LoVo (cell line): Measurements from ENCODE around the gene SYT17.
A peak's percentile ranks its signal among the peaks of the same experiment; 100 is the strongest.
"Not testable (repeated sequence)": the region's sequence is repeated elsewhere in the genome, so short reads cannot be mapped to it uniquely, and the experiment has no call there.

ENCODE experiments used
- DNase-seq: peaks from one replicate; pipeline ENCODE4 v3.0.0-alpha.2; 2016; ENCODE audit warnings: low spot score

SYT17 gene

DNA sequence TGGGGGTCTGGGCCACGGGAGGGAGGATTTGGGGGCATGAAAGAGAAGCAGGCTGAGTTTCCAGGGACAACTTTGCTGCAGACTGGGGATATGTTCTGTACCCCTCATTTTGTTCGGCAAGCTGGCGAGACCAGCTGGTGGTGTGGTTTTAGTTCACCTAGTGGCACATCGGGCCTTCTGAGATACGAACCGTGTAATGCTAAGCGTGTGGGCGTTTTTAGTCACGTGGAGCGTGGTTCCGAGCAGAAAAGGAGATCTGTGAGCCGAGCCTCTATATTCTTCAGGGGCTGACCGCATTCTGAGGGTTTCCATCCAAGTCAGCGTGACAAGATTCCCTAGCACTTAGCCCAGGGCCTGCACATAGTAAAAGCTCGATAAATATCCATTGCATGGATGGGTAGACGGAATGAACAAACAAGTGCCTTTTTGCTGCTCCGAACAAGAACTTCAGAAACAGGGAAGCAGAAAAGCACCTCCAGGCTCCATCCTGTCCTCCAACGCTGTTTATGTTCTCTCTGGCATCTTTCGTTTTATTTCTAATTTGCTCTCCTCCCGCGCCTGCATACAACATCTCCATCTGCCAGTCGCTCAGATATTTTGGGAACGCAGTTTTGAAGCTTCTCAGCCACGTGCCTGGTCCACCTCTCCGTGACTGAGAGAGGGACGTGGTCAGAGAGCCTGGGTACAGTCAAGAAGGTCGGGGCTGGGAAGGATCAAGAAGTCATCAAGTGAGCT lies 5.8 kb downstream of the SYT17 start:
- no peak for DNase-seq

DNA sequence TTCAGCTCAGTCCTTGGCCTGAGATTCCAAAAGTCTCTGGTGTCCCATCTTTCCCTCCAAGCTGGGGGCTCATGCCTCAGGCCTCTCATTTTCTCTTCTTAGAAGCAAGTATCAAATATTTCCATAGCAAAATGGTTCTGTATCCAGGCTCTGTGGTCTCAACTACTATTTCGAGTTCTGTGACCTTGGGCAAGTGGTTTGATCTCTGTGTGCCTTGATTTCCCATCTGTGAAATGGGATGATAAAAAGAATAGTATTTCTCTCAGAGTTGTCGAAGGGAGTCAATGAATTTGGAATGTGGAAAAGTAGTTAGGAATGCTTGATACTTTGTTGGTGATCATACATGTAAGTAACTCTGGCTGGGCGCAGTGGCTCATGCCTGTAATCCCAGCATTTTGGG lies 6.4 kb downstream of the SYT17 start:
- no peak for DNase-seq

DNA sequence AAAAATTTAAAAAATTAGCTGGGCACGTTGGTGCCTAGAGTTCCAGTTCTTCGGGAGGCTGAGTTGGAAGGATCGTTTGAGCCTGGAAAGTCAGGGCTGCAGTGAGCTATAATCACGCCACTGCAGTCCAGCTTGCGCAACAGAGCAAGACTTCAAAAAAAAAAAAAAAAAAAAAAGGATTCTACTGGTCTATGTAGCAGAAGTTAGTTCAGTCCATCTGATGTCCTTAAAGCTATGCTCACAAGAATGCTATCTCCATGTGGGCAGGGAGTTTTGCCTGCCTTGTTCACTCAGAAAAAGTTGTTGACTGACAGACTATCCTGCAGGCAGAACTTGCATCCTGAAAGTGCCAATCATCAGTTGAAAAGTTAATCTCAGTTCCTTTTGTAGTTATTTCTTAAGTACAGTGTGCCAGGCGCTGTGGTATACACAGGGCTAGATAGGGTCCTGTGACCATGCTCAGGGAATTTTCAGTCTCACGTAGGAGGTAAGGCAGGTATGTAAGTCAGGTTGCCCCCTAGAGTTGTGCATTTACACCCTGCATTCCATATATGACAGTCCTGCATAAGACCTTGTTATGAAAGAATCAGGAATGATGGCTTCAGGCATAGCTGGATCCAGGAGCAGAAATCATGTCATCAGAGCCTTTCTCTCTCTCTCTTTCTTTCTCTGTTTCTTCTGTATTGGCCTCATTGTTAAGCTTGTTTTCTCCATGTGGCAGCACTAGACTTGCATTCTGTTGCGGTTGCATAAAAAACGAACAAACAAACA lies 7.6 kb downstream of the SYT17 start:
- no peak for DNase-seq

DNA sequence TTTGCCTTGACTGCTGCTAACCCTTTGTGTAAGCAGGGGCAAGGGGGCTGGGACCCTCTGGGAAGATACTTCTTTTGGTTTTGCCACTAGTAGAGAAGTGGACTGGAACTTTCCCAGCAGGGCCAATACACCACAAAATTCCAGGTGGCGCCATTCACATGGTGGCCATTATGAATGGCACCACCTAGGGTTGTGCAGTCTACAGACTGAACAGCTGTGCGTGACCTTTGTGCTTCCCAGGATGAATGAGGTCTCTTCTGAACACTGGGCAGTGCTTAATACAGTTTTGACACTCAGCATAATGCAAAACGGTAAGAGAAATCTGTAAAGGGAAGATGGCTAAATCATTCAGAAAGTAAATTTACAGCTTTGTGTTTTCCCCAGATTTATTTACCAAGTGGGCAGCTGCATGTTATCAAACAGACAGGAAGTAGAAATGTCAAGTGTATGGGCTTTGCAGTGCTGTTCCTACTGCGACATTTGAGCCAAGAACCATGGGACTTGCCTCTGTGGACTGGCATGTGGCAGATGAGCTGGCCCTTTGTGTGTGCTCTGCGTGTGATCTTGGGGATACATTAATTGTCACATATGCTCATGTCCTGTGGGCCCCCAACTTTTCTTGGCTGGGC lies 9.2 kb downstream of the SYT17 start:
- no peak for DNase-seq

DNA sequence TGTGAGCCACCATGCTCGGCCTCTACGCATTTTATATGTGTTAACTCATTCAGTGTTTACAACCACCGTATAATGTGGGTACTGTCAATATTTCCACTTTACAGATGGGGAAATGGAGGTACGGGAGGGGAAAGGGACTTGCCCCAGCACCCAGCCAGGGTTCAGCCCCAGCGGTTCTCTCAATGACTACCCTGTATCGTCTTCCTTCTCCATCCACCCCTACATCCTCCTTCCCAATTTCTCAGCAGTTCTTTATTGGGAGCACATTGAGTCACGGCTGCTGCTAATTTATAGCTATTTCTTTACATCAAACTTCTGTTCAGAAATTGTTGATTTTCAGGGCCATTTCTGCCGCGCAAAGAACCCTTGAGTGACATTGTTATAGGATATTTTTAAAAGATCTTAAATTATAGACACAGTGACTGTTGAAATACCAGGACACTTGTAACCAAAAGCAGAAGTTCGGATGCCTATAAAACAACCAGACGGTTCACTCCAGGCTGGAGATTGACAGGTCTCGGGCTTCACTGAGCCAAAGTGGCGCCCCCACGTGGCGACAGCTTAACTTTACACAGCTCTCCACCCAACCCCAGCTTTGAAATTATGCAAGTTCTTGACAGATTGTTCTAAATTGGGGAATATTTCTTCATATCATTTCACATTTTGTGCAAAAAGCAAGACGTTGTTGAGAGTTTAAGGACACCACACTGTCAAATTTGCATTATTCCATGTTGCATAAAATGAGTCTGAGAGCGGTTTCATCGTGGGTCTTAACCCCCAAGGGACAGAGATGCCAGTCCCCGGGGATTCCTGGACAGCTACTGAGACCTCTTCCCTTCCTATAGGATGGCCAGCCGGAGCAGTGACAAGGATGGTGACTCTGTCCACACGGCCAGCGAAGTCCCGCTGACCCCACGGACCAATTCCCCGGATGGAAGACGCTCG lies 11.8 kb downstream of the SYT17 start:
- peak; percentile 41 for DNase-seq

DNA sequence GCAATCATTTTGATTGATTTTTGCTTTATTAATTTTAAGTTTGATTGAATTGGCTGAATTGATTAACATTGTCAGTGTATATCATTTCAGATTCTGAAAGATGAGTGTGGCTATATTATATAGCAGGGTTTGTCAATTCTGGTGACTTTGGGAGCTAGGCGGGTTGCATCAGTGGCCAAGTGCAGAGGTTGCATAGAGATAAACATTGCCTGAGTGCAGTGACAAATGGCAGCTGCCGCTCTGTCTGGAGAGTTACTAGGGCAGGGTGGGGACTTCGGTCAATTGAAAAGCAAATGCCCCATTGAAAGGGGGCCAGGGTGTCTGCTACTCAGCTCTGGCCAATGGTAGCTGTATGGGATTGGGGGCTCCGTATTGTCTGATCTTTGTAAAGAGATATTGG lies 12.7 kb downstream of the SYT17 start:
- DNase-seq, result no peak

DNA sequence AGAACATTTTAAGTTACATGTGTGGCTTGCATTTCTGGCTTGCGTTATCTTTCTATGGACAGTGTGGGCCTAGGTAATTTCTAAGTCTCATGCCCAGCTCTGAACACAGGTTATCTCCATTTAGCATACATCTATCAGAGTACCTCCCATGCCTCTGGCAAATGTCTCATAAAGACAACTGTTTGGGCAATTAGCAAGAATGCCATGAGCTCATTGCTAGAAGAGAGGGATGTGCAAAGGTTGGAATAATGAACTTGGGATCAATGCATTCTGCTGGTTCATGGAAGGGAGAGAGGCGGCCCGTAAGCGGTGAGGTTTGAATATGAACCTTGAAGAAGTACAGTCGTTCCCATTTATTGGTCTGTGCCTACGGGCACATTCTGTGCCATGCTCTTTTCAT lies 14.4 kb downstream of the SYT17 start:
- DNase-seq, result no peak

DNA sequence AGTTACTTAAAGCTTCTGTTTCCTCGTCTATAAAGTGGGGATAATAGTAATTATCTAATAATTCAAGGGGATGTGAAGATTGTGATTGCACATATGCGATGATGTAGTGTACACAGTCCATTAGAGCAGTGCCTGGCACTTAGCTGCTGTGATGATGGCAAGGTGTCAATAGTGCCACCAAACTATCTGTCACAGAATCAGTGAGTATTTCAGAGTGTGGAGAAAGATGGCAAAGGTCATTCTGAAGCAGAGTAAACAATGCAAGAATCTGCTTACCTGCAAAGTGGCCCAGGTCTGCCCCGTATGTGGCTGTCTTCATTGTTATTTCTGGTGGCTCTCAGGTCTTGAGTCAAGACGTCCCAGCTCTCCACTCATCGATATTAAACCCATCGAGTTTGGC lies 15.1 kb downstream of the SYT17 start:
- no peak for DNase-seq

DNA sequence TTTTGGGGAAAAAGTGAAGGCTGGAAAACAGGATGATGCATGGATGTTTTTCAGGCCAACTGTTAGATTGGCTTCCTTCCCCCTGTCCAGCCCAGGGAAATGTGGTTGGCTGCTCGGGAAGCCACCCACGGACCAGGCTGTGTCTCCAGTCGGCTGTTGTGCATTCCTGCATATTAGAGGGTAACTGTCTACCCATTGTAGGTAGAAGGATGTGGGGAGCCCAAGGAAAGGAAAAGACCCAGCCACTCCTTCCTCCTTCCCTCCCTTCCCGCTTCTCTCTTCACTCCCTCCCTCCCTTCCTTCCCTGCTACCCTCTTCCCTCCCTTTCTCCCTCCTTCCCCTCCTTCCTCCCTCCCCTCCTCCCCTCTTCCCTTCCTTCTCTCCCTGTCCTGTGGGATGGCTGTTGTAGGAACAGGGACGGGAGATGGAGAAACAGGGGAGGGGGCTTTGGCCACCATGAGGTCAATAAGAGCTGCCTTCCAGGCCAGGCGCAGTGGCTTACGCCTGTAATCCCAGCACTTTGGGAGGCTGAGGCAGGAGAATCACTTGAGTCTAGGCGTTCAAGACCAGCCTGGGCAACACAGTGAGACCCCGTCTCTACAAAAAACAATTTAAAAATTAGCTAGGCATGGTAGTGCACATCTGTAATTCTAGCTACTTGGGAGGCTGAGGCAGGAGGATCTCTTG lies 16.9 kb downstream of the SYT17 start:
- DNase-seq, result no peak

DNA sequence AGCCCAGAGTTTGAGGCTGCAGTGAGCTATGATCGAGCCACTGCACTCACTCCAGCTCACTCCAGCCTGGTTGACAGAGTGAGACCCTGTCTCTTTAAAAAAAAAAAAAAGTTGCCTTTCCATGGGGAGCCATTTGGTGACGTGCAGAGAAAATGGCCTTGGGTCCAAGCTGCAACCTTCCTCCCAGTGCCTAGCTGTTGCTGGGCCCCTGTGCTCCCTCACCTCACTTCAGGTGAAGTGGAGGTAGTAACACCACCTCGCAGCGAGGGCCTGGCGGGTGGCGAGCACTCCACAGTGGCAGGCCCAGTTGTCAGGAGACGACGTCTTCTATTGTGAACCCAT lies 17.4 kb downstream of the SYT17 start:
- no peak for DNase-seq

DNA sequence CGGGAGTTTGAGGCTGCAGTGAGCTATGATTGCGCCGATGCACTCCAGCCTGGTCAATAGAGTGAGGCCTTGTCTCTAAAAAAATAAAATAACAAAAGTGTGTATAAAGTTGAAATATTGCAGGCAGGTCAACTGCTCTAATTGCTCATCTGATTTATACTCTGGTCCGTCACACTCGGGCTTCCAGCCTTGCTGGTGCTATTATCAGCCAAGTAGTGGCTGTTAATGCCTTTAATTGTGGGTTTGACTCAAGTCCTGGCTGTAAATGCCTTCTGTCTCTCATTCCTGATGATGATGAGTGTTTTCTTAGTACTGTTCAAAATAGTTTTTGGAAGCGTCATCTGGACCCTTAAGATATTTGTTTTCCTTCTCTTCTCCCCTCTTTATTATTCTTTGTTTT lies 18.4 kb downstream of the SYT17 start:
- no peak for DNase-seq

DNA sequence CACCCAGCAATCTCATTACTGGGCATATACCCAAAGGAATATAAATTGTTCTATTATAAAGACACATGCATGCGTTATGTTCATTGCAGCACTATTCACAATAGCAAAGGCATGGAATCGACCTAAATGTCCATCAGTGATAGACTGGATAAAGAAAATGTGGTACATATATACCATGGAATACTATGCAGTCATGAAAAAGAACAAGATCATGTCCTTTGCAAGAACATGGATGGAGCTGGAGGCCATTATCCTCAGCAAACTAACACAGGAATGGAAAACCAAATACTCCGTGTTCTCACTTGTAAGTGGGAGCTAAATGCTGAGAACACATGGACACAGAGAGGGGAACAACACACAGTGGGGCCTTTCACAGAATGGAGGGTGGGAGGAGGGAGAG lies 19.9 kb downstream of the SYT17 start:
- not testable (repeated sequence) for DNase-seq

DNA sequence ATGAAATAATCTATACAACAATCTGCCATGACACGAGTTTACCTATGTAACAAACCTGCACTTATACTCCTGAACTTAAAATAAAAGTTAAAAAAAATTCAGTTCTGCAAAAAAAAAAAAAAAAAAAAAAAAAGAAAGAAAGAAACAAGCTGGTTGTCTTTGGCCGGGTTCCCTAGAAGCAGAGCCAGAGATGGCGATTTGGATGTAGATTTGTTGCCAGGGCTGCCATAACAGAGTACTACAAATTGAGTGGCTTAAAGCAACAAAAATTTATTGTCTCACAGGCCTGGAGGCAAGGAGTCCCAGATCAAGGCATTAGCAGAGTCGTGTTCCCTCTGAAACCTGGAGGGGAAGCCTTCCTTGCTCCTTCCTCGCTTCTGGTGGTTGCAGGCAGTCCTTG lies 20.4 kb downstream of the SYT17 start:
- DNase-seq, result no peak

DNA sequence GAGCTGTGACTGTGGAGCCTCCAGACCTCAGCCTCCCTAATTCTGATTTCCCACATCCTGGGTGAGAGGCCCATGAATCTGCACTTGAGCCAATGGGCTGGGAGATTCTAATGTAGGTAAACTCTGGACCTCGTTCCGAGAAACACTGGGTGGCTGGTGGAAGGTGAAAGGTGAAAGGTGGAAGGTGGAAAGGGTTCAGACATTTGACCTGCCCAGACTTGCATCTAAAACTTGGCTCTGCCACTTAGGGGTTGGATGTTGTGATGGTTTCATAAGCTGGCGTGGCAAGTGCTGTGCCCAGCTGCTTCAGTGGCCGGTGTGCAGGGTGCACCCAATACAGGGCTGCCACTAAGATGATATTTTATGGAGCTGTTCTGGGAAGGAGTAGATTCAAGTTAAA lies 24.8 kb downstream of the SYT17 start:
- DNase-seq, result no peak

DNA sequence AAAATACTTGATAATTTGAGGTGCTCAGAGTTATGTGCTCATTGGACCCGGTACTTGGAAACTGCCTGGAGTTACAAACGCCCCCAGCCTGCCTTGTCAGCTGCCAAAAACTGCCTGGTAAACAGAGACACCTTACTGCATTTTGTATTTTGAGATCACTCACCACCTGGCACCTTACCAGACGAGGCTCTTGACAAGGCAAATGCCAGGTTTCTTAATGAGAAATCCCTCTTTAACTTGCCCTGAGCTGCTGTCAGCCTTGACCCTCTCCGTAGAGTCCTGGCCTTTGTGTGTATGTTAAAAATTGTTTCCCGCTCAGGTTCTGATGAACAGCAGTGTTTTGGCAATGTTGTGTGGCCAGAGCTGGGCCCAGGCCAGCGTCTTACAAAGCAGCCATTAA lies 28.8 kb downstream of the SYT17 start:
- DNase-seq, result no peak

DNA sequence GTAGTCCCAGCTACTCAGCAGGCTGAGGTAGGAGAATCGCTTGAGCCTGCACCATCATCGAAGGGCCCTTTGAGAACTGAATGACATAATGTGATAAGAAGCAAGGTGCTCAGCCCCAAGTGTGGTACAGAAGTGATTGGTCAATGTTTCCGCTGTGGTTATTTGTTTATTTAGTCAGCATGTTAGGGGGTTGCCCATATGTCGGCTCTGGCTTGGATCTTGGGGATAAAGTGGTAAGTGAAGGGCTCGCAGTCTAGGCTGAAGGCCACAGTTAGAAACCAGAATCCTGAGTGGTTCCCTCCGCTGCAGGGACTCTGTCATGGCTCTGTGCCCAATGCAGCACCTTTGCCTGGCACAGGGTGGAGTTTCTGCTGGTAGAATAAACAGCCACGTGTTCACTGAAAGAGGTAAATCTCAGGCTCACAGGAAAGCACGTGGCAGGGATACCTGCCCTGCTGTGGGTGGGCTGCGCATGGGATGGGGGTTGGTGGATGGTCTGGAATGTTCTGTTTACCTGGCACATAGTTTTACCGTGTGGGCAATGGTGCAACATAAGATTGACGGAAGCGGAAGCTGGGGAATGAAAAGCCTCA lies 35.4 kb downstream of the SYT17 start:
- DNase-seq, result no peak

DNA sequence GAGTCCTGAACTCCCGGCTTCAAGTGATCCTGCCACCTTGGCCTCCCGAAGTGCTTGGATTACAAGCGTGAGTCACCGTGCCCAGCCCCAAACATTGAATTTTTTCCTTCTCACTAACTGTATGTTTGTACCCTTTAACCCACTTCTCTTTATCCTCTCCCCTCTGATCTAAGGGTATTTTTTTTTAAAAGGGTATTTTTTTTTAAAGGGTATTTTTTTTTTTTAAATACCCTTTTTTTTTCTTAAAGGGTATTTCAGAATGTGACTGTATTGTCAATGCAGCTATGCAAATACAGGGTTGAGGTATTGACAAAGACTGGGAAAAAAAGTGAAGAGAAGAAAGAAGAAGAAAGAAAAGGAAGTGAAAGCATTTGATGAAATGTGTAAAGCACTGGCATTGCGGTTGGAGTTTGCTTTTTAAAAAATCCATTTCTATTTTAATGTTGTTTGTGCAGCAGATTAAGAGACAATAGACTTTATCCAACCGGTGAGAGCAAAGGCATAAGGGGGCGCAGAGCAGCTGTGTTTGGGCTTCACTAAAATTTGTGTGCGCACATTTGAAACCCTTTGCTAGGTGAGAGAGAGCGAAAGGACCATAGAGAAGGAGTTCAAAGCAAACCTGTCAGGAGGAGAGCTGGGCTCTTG lies 42.4 kb downstream of the SYT17 start:
- peak; percentile 79 for DNase-seq

DNA sequence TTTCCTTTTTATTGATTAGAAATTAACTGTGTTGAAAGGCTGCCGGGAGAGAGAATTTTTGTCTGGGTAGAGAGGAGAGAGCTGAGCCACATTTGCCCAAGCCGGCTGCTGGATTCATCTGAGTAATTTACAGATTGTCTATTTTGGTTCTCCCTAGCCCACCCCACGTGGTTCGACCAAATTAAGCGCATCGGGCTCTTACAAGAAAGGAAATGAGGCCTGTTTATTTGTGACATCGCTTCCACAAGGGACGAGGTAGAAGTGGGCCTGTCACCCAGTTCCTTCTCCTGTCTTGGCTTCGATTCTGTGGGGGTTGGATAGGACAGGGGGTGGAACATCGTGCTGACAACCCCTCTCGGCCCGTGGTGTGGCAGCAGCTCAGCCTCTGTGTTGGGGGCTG lies 42.9 kb downstream of the SYT17 start:
- no peak for DNase-seq

DNA sequence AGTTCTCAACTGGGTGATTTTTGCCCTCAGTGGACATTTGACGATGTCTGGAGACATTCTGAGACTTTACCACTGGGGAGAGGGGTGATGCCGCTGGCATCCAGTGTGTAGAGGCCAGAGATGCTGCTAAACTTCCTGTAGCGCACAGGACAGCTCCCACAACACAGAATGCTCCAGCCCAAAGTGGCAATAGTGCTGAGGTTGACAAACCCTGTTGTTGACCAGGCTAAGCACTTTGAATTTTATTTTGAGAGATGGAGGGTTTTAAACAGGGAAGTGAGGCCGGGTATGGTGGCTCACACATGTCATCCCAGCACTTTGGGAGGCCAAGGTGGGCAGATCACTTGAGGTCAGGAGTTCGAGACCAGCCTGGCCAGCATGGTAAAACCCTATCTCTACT lies 44.0 kb downstream of the SYT17 start:
- DNase-seq, result no peak

DNA sequence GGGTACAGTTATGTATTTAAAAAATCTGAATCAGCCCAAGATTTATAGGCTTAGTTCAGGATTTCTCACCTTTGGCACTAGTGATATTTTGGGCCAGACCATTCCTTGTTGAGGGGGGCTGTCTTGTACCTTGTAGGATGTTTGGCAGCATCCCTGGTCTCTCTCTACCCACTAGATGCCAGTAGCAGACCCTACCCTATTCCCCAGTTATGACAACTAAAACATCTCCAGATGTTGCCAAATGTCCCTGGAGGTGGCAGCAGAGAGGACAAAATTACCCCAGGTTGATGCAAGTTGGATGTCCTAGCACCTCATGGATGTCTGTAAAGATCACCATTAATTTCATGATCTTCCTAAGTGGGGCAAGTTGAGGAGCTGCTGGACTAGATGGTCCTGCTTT lies 45.8 kb downstream of the SYT17 start:
- no peak for DNase-seq

DNA sequence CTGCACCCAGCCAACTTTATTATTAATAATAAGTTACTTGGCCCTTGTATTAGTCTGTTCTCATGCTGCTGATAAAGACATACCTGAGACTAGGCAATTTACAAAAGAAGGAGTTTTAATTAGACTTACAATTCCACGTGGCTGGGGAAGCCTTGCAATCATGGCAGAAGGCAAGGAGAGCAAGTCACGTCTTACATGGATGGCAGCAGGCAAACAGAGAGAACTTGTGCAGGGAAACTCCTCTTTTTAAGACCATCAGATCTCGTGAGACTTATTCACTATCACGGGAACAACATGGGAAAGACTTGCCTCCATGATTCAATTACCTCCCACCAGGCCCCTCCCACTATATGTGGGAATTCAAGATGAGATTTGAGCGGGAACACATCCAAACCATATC lies 47.7 kb downstream of the SYT17 start:
- no peak for DNase-seq
